HT-29 (cell line): ENCODE data around the gene RNF224. TPM values are rescaled to one million over a fixed set of nuclear protein-coding genes. Genes with fewer than 3 reads are reported as not detected.

Source experiments
- DNase-seq: peaks from one replicate; pipeline ENCODE4 v3.0.0-alpha.2; 2015; ENCODE audit warnings: low spot score
- total RNA-seq: library from RNA; depleted of rRNA; stranded (reverse); fragments of >200 nt; shearing (Covaris generic); gene quantifications from 2 replicates; pipeline ENCODE4 v1.2.3, GENCODE V29; 2014; rRNA removed

Gene RNF224
- total RNA-seq, 1 experiment from 2014 or later: 0.38 TPM

- no peak for DNase-seq
Observed at GRCh38 chr9:137270929-137271695, 43.8 kb downstream of the RNF224 start.

GRCh38 chr9:137271696-137272076 is 44.4 kb downstream of the RNF224 start:
- no peak for DNase-seq

- no peak for DNase-seq
Observed at GRCh38 chr9:137272241-137273094, 45.2 kb downstream of the RNF224 start.

DNA sequence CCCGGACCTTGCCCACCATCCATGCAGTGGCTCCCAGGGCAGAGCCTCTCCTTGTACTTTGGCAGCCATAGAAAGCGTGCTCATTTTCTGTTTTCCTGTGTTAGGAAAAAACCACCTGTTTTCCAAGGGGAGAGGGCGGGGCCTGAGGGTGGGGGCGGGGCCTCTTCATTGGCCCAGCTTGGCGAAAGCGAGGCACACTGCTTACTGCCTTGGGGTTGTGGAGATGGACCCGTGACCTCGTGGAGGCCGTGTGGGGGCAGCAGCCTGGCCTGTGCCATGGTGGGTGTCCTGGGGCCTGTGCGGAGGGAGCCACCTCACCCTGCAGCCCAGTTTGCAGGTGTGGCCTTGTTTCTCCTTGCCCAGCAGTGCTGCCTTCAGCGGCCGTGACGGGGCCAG is 45.8 kb downstream of the RNF224 start:
- no peak for DNase-seq

- DNase-seq: no peak
Observed at GRCh38 chr9:137273611-137274320, 46.5 kb downstream of the RNF224 start.

DNA sequence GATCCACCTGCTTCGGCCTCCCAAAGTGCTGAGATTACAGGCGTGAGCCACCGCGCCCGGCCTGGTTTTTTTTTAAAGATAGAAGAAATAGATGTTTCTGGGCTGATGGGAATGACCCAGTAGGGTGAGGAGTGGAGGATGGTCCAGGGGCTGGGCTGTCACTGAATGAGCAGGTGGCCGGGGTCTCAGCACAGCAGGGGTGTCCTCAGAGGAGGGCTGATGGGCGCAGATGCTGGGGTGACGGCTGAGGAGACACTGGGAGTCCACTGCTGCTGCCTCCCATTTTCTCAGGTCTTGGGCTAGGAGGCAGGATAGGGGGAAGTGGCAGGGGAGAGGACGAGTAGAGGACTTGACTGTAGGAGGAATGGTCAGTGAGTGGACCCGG is 47.9 kb downstream of the RNF224 start:
- DNase-seq: no peak

DNA sequence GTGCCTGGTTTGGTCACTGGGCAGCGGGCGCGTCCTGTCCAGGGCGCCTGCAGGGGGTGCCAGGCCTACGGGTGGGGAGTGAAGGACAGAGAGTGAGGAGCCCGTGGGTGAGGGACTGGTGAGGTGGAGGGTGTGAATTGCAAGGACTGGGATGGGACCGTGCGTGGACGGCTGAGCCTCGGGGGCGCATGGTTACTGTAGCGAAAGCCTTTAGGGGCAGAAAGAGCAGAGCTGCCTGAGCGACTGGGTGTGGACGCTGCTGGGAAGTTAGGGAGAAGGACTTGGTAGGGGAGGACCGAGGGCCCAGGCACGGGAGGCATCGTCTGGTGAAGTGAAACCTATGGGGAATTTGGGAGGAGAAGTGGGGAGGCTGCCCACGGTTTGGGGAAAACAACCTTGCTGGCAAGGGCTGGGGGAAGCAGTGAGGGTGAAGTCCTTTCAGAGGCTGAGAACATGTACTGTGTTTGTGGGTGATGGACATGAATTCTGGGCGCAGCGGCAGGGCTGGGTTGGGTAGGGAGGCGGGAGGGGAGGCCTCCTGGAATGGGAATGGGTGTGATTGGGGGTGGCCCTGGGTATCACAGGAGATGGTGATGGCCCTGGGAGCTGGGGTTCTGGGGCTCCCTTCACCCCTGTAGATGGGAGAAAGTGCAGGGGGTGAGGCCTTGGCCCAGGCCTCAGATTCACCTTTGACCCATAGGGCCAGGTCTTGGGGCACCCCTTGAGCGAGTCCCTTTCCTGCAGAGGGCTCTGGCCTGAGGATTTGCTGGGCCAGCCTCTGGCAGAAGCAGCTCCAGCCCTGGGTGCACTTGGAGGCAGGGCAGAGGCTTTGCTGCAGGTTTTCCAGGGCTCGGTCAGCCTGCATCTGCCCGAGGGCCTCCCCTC is 48.5 kb downstream of the RNF224 start:
- DNase-seq: no peak

DNA sequence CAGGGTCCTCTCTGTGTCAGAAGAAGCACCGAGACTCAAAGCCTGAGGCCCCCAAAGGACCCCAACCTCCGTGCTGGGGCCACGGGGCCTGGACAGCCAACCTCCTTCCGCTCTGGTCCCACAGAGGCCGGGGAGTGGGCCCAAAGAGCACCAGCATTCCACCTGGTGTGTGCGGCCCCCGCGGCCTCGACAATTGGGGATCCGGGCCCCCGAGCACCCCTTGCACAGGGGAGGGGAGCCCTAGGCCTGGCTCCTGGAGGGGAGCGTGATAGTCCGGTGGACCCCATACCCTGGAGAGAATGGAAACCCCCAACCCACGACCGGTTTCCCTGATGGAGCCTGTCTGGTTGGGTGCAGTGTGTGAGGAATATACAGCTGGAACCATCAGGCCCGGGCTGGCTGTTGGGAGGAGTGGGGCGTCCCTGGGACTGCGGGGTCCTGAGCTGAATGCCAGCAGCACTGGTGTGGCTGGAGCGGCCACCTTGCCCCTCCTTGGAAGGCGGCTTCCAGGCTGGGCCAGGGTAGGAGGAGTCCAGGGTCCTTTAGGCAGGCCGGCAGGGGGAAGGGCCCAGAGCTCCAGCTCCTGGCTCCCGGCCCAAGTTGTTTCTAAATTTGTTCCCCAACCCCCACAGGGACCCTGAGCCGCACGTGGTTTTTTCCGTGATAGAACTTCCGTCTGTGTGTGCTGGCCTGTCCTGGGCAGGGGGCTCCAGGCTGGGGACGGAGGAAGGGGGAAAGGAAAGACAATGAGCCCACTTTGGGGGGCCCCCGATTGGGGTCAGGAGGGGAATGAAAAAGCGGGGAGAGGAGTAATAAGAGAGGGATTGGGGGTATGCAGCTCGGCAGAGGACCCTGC is 49.4 kb downstream of the RNF224 start:
- DNase-seq: peak; percentile 76

GRCh38 chr9:137277329-137278041 is 50.2 kb downstream of the RNF224 start, which contains the start of gene TOR4A:
Gene TOR4A (plus strand): TSS chr9:137277726. CDS start chr9:137278690, 964 bp downstream.
- peak; percentile 95 for DNase-seq

DNA sequence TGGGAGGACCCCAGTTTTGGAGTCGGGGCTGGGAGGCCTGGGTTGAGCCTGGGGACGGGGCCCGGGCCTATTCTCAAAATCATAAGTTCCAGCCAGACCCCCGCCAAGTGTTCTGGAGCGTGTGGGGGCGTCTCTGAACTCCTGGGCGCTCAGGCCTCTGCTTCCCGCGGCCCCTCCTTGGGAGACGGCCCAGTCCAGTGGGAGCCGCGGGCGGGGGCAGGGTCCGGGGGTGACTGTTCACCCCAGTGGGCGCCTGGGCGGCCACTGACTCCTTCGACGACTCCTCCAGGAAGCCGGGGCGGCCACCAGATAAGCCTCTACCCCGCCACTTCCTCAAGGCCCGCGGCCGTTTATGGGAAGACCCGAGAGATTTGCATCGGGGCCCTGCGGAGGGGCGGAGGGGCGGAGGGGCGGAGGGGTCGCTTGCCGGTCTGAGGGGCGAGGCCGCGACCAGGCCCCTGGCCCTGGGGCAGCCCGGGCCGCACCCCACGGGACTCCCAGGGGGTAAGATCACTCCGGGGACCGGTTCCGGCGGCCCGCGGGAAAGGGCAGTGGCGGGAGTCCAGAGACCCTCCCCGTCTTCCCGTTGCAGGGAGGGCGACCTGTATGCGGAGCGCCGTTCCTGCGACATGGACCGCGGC is 50.9 kb downstream of the RNF224 start:
- DNase-seq: peak; percentile 29

Other genes with a start within 250 kb of the RNF224 start
- gene PTGDS, start 250.0 kb upstream of the RNF224 start, total RNA-seq: not detected in 2 replicates
- not detected in 2 replicates for gene LCNL1, start 244.5 kb upstream of the RNF224 start, total RNA-seq
- gene PAXX, start 235.1 kb upstream of the RNF224 start, total RNA-seq: 169 and 179 TPM in 2 replicates
- 17.0 and 24.1 TPM in 2 replicates for gene CLIC3, start 230.9 kb upstream of the RNF224 start, total RNA-seq
- gene ABCA2, start 199.3 kb upstream of the RNF224 start, total RNA-seq: 92.6 and 99.9 TPM in 2 replicates
- gene FUT7, start 195.4 kb upstream of the RNF224 start, total RNA-seq: 0.36 and 0.42 TPM in 2 replicates
- 59.9 and 84.3 TPM in 2 replicates for gene NPDC1, start 181.3 kb upstream of the RNF224 start, total RNA-seq
- gene ENTPD2, start 173.4 kb upstream of the RNF224 start, total RNA-seq: 2.5 and 2.7 TPM in 2 replicates
- gene SAPCD2, start 156.9 kb upstream of the RNF224 start, total RNA-seq: 217 and 239 TPM in 2 replicates
- gene UAP1L1, start 150.0 kb upstream of the RNF224 start, total RNA-seq: 3.7 and 5.3 TPM in 2 replicates
- gene MAN1B1, start 140.5 kb upstream of the RNF224 start, total RNA-seq: 82.2 and 104 TPM in 2 replicates
- gene DPP7, start 112.8 kb upstream of the RNF224 start, total RNA-seq: 290 and 324 TPM in 2 replicates
- 0.39 and 3.0 TPM in 2 replicates for gene GRIN1, start 88.3 kb upstream of the RNF224 start, total RNA-seq
- gene LRRC26, start 57.5 kb upstream of the RNF224 start, total RNA-seq: 0.43 and 0.44 TPM in 2 replicates
- not detected in 2 replicates for gene TMEM210, start 55.4 kb upstream of the RNF224 start, total RNA-seq
- 60.6 and 64.0 TPM in 2 replicates for gene ANAPC2, start 38.9 kb upstream of the RNF224 start, total RNA-seq
- 184 and 208 TPM in 2 replicates for gene SSNA1, start 38.8 kb upstream of the RNF224 start, total RNA-seq
- gene TPRN, start 26.8 kb upstream of the RNF224 start, total RNA-seq: 63.1 and 66.3 TPM in 2 replicates
- gene TMEM203, start 21.9 kb upstream of the RNF224 start, total RNA-seq: 44.7 and 51.5 TPM in 2 replicates
- gene NDOR1, start 21.8 kb upstream of the RNF224 start, total RNA-seq: 19.0 and 23.9 TPM in 2 replicates
- gene RNF208, start 5.3 kb upstream of the RNF224 start, total RNA-seq: 0.55 and 1.7 TPM in 2 replicates
- gene CYSRT1, start 2.3 kb upstream of the RNF224 start, total RNA-seq: 1.6 and 2.4 TPM in 2 replicates
- gene SLC34A3, start 3.4 kb downstream of the RNF224 start, total RNA-seq: 0.15 TPM in 1 of 2 replicates, not detected in the other
- gene TUBB4B, start 13.8 kb downstream of the RNF224 start, total RNA-seq: 607 and 627 TPM in 2 replicates
- gene STPG3, start 23.8 kb downstream of the RNF224 start, total RNA-seq: not detected in 2 replicates
- gene NELFB, start 27.8 kb downstream of the RNF224 start, total RNA-seq: 111 and 115 TPM in 2 replicates
- gene TOR4A, start 50.2 kb downstream of the RNF224 start, total RNA-seq: 210 and 226 TPM in 2 replicates
- gene NRARP, start 74.8 kb downstream of the RNF224 start, total RNA-seq: 107 and 116 TPM in 2 replicates
- 7.6 and 14.1 TPM in 2 replicates for gene EXD3, start 195.7 kb downstream of the RNF224 start, total RNA-seq
- 1.5 and 3.7 TPM in 2 replicates for gene NOXA1, start 195.9 kb downstream of the RNF224 start, total RNA-seq
- gene ENTPD8, start 213.9 kb downstream of the RNF224 start, total RNA-seq: 0.76 and 1.3 TPM in 2 replicates
- 74.4 and 77.7 TPM in 2 replicates for gene NSMF, start 231.8 kb downstream of the RNF224 start, total RNA-seq